H9 (cell line): ENCODE results near the gene ESRRB. TPM values are rescaled to one million over a fixed set of nuclear protein-coding genes. Genes with fewer than 3 reads are reported as not detected.

Experiments used
- DNase-seq: peaks from one replicate; pipeline ENCODE4 v3.0.0-alpha.2; 2017
- H2AFZ ChIP-seq: one replicate; pipeline ENCODE4 v1.6.1; 2013; ENCODE audit warnings: mild to moderate bottlenecking, low read length, control low read depth, moderate library complexity
- H2AK5ac ChIP-seq: 2 replicates; pipeline ENCODE4 v1.6.1; 2013; ENCODE audit warnings: low read length, control low read depth, mixed read lengths; ENCODE audit not compliant: insufficient read length
- H2BK120ac ChIP-seq: one replicate; pipeline ENCODE4 v1.6.1; 2013; ENCODE audit warnings: low read depth, mild to moderate bottlenecking, low read length, control low read depth, inconsistent platforms; ENCODE audit not compliant: poor library complexity, severe bottlenecking
- H2BK12ac ChIP-seq: 2 replicates; pipeline ENCODE4 v1.6.1; 2013; ENCODE audit warnings: low read length, control low read depth, mixed read lengths, low read depth; ENCODE audit not compliant: insufficient read length
- H2BK15ac ChIP-seq: 2 replicates; pipeline ENCODE4 v1.6.1; 2013; ENCODE audit warnings: low read depth, low read length, control low read depth
- H2BK20ac ChIP-seq: one replicate; pipeline ENCODE4 v1.6.1; 2013; ENCODE audit warnings: low read depth, mild to moderate bottlenecking, low read length, control low read depth, inconsistent platforms; ENCODE audit not compliant: poor library complexity, severe bottlenecking
- H2BK5ac ChIP-seq: 2 replicates; pipeline ENCODE4 v1.6.1; 2013; ENCODE audit warnings: low read length, control low read depth, mixed read lengths; ENCODE audit not compliant: insufficient read length
- H3K14ac ChIP-seq: 2 replicates; pipeline ENCODE4 v1.6.1; 2013; ENCODE audit warnings: low read length, control low read depth; ENCODE audit not compliant: insufficient read depth
- H3K18ac ChIP-seq: 2 replicates; pipeline ENCODE4 v1.6.1; 2013; ENCODE audit warnings: low read depth, mild to moderate bottlenecking, mixed read lengths, low read length, control low read depth; ENCODE audit not compliant: insufficient read length
- H3K23ac ChIP-seq: 2 replicates; pipeline ENCODE4 v1.6.1; 2013; ENCODE audit warnings: low read length, control low read depth, mixed read lengths, low read depth; ENCODE audit not compliant: insufficient read length
- H3K23me2 ChIP-seq: 2 replicates; pipeline ENCODE4 v1.6.1; 2013; ENCODE audit warnings: low read depth, mild to moderate bottlenecking, mixed read lengths, low read length, control low read depth; ENCODE audit not compliant: insufficient read length, poor library complexity, severe bottlenecking
- H3K27ac ChIP-seq: 2 replicates; pipeline ENCODE4 v1.5.1; 2013; ENCODE audit warnings: low read length, control low read depth, mixed read lengths, low read depth; ENCODE audit not compliant: insufficient read length
- H3K27me3 ChIP-seq: 2 replicates; pipeline ENCODE4 v1.6.1; 2013; ENCODE audit warnings: low read length, control low read depth, inconsistent platforms; ENCODE audit not compliant: insufficient read depth
- H3K4ac ChIP-seq: 2 replicates; pipeline ENCODE4 v1.6.1; 2013; ENCODE audit warnings: low read depth, mild to moderate bottlenecking, control low read depth, inconsistent platforms, low read length, moderate library complexity
- H3K4me1 ChIP-seq: 2 replicates; pipeline ENCODE4 v1.6.1; 2013; ENCODE audit warnings: low read length, control low read depth, inconsistent platforms; ENCODE audit not compliant: insufficient read depth
- H3K4me2 ChIP-seq: 2 replicates; pipeline ENCODE4 v1.6.1; 2013; ENCODE audit warnings: low read length, control low read depth, mixed read lengths; ENCODE audit not compliant: insufficient read length, insufficient read depth
- H3K56ac ChIP-seq: 2 replicates; pipeline ENCODE4 v1.6.1; 2013; ENCODE audit warnings: low read depth, mild to moderate bottlenecking, mixed read lengths, low read length, control low read depth; ENCODE audit not compliant: insufficient read length
- H3K79me1 ChIP-seq: 2 replicates; pipeline ENCODE4 v1.6.1; 2013; ENCODE audit warnings: low read depth, mild to moderate bottlenecking, moderate library complexity, low read length, control low read depth, inconsistent platforms; ENCODE audit not compliant: insufficient read depth, poor library complexity, severe bottlenecking
- H3K79me2 ChIP-seq: 2 replicates; pipeline ENCODE4 v1.6.1; 2013; ENCODE audit warnings: low read length, control low read depth, inconsistent platforms; ENCODE audit not compliant: insufficient read depth
- H3K9ac ChIP-seq: 2 replicates; pipeline ENCODE4 v1.6.1; 2013; ENCODE audit warnings: low read length, control low read depth, mixed read lengths; ENCODE audit not compliant: insufficient read length; ENCODE audit errors: extremely low read depth
- H3K9me3 ChIP-seq: one replicate; pipeline ENCODE4 v1.6.1; 2013; ENCODE audit warnings: low read depth, low read length, inconsistent platforms; ENCODE audit not compliant: control insufficient read depth
- H3T11ph ChIP-seq: one replicate; pipeline ENCODE4 v1.6.1; 2013; ENCODE audit warnings: mild to moderate bottlenecking, low read length, control low read depth, inconsistent platforms
- H4K20me1 ChIP-seq: one replicate; pipeline ENCODE4 v1.6.1; 2013; ENCODE audit not compliant: control insufficient read depth, insufficient read length, insufficient read depth
- H4K5ac ChIP-seq: 2 replicates; pipeline ENCODE4 v1.6.1; 2013; ENCODE audit warnings: low read depth, mild to moderate bottlenecking, mixed read lengths, low read length, control low read depth; ENCODE audit not compliant: insufficient read length
- H4K8ac ChIP-seq: replicated peaks from 2 replicates; pipeline ENCODE4 v1.6.1; 2013; ENCODE audit warnings: low read length, control low read depth, mixed read lengths, low read depth; ENCODE audit not compliant: insufficient read length
- H4K91ac ChIP-seq: 2 replicates; pipeline ENCODE4 v1.6.1; 2013; ENCODE audit warnings: low read depth, mild to moderate bottlenecking, moderate library complexity, mixed read lengths, low read length, control low read depth; ENCODE audit not compliant: insufficient read length
- H3K27ac Mint-ChIP-seq, 3 experiments: 2 replicates in 2 of 3; 3 replicates in 1 of 3; pipeline ENCODE4 v1.8.0; 2020 to 2021; ENCODE audit warnings: mixed read lengths in 3 of 3, mild to moderate bottlenecking in 1 of 3, moderate library complexity in 1 of 3
- H3K27me3 Mint-ChIP-seq: 2 replicates; pipeline ENCODE4 v1.8.0; 2021; ENCODE audit warnings: low read depth, mild to moderate bottlenecking, moderate library complexity, mixed read lengths
- H3K36me3 Mint-ChIP-seq, 3 experiments: 2 replicates in 2 of 3; 3 replicates in 1 of 3; pipeline ENCODE4 v1.8.0; 2020 to 2021; ENCODE audit warnings: low read depth in 3 of 3, mixed read lengths in 3 of 3; ENCODE audit not compliant: insufficient read depth in 1 of 3
- H3K4me1 Mint-ChIP-seq, 2 experiments: 2 replicates each; pipeline ENCODE4 v1.8.0; 2020; ENCODE audit warnings: mixed read lengths in 2 of 2
- H3K4me3 Mint-ChIP-seq, 2 experiments: 2 replicates in 1 of 2; 3 replicates in 1 of 2; pipeline ENCODE4 v1.8.0; 2020 to 2021; ENCODE audit warnings: mild to moderate bottlenecking in 2 of 2, mixed read lengths in 2 of 2, moderate library complexity in 1 of 2
- H3K9me3 Mint-ChIP-seq, 2 experiments: 2 replicates in 1 of 2; 3 replicates in 1 of 2; pipeline ENCODE4 v1.8.0; 2020; ENCODE audit warnings: mild to moderate bottlenecking in 2 of 2, mixed read lengths in 2 of 2, moderate library complexity in 1 of 2
- CTCF ChIP-seq: fragments of 200-600 bp; sonication (generic); conservative IDR thresholded peaks from 3 replicates; pipeline ENCODE4 v1.8.0; 2021; ENCODE audit warnings: antibody characterized with exemption, mild to moderate bottlenecking
- WGBS: extraction: QIAGEN DNeasy Blood & Tissue Kit; methylation state at CpG from one replicate; pipeline ENCODE4 v1.1.7; 2013; ENCODE audit warnings: missing lambda C conversion rate, low lambda C conversion rate, mixed read lengths; ENCODE audit not compliant: insufficient read length; ENCODE audit errors: extremely low coverage; 5-methylcytosine and 5-hydroxymethylcytosine counted together
- total RNA-seq: library from RNA; stranded (reverse); gene quantifications from 2 replicates; pipeline ENCODE4 v1.2.1, GENCODE V29; 2021

The ESRRB gene
- total RNA-seq, 1 experiment from 2014 or later = 0.11 TPM

GRCh38 chr14:76462330-76462729, 86.4 kb downstream of the ESRRB start:
- Histone ChIP-seq H3K79me2 (no peaks in the 10 kb centered on the region), H3K4ac (no peak overlapping the region), H3K9me3 (no peaks in the 10 kb centered on the region), H3K18ac (no peak overlapping the region), H3K79me1 (no peaks in the 10 kb centered on the region), H3K14ac (no peak overlapping the region; the same call in 1 of the 2 replicates), H4K91ac (no peak overlapping the region), H3K27ac (no peak overlapping the region), H2AFZ (no peak overlapping the region), H2BK5ac (no peak overlapping the region), H3K23ac (no peak overlapping the region), H4K5ac (no peak overlapping the region), H2AK5ac (no peak overlapping the region), H2BK12ac (no peak overlapping the region), H4K8ac (no peak overlapping the region), H3K4me2 (no peak overlapping the region), H3K23me2 (no peaks in the 10 kb centered on the region), H3K4me1 (no peaks in the 10 kb centered on the region; the same call in 1 of the 2 replicates), H4K20me1 (no peaks in the 10 kb centered on the region), H3K27me3 (no peaks in the 10 kb centered on the region), H3K56ac (no peak overlapping the region), H2BK15ac (no peak overlapping the region), H3K9ac (no peak overlapping the region), H3T11ph (no peak overlapping the region), H2BK20ac (no peak overlapping the region), H2BK120ac (no peak overlapping the region)
- TF ChIP-seq CTCF = no peak
- Mint-ChIP-seq H3K9me3 (no peaks in the 10 kb centered on the region), H3K4me1 (peaks cover 13 to 24% of the 10 kb centered on the region in 2 experiments), H3K27me3 (no peaks in the 10 kb centered on the region; the same call in 1 of the 2 replicates), H3K36me3 (no peaks in the 10 kb centered on the region; a peak in 1 of 7 replicates), H3K27ac (no peak overlapping the region), H3K4me3 (no peak overlapping the region)
- DNase-seq = no peak
- no CpG with 5 or more reads among the region's 11 CpGs for WGBS
